Panc1 (cell line): Measurements from ENCODE around the gene GPRIN1. TPM values are rescaled to one million over a fixed set of nuclear protein-coding genes. Genes with fewer than 3 reads are reported as not detected.

ENCODE experiments used
- ATAC-seq: fragments of 200-7000 bp; cut with Tn5 transposase; 2 replicates; pipeline ENCODE4 v1.9.1; 2020; ENCODE audit warnings: mild to moderate bottlenecking, moderate library complexity
- BruUV-seq: library from RNA; stranded (reverse); fragments of 400-500 nt; replicated peaks from 2 replicates; lab custom pipeline; 2021; lab: Mats Ljungman, UMichigan
- CTCF ChIA-PET: fragments of 300-600 bp; sonication (Branson Sonifier 250); formaldehyde crosslinking; loops from one replicate; lab custom pipeline; 2022; ENCODE audit warnings: antibody characterized with exemption; lab: Charles Lee
- POLR2A ChIA-PET: fragments of 300-600 bp; sonication (Branson Sonifier 250); formaldehyde crosslinking; loops from one replicate; lab custom pipeline; 2022; ENCODE audit warnings: antibody characterized with exemption; lab: Charles Lee
- DNase-seq: peaks from one replicate; pipeline ENCODE4 v3.0.0-alpha.2; 2010; ENCODE audit warnings: low read depth, low spot score
- H3K27ac ChIP-seq: 2 replicates; pipeline ENCODE4 v1.5.1; 2011; ENCODE audit warnings: mild to moderate bottlenecking, low read length, inconsistent platforms
- H3K27me3 ChIP-seq: fragments of 200-500 bp; sonication (Bioruptor generic); 2 replicates; pipeline ENCODE4 v1.6.0; 2014; ENCODE audit warnings: low read length, inconsistent platforms; ENCODE audit not compliant: control insufficient read depth, insufficient read depth
- H3K36me3 ChIP-seq: fragments of 200-500 bp; sonication (Bioruptor generic); 2 replicates; pipeline ENCODE4 v1.5.1; 2014; ENCODE audit warnings: inconsistent platforms, mild to moderate bottlenecking, low read length, moderate library complexity; ENCODE audit not compliant: control insufficient read depth, insufficient read depth
- H3K4me1 ChIP-seq: 2 replicates; pipeline ENCODE4 v1.5.1; 2011; ENCODE audit warnings: inconsistent platforms, mild to moderate bottlenecking, low read length, moderate library complexity; ENCODE audit not compliant: control insufficient read depth, insufficient read depth
- H3K4me3 ChIP-seq, 2 experiments: 2 replicates each; pipeline ENCODE4 v1.5.1; 2011 to 2012; ENCODE audit warnings: low read depth in 2 of 2, low read length in 2 of 2, mild to moderate bottlenecking in 2 of 2, inconsistent platforms in 1 of 2, moderate library complexity in 1 of 2
- H3K9me3 ChIP-seq: fragments of 200-500 bp; sonication (Bioruptor generic); 2 replicates; pipeline ENCODE4 v1.5.1; 2014; ENCODE audit warnings: low read depth, mild to moderate bottlenecking, inconsistent platforms, low read length, moderate library complexity; ENCODE audit not compliant: control insufficient read depth, insufficient read depth
- POLR2AphosphoS5 ChIP-seq: IDR thresholded peaks from 2 replicates; pipeline ENCODE4 v1.6.1; 2012; ENCODE audit warnings: mild to moderate bottlenecking, low read depth, low read length, moderate library complexity
- REST ChIP-seq, 2 experiments: IDR thresholded peaks; 2 replicates each; pipeline ENCODE4 v1.6.1; 2011 to 2012; ENCODE audit warnings: low read depth in 2 of 2, control low read depth in 1 of 2, low read length in 1 of 2, mild to moderate bottlenecking in 1 of 2, moderate library complexity in 1 of 2; ENCODE audit not compliant: insufficient read depth in 1 of 2
- SIN3A ChIP-seq: IDR thresholded peaks from 2 replicates; pipeline ENCODE4 v1.6.1; 2012; ENCODE audit warnings: low read depth, mild to moderate bottlenecking, low read length, moderate library complexity, borderline replicate concordance; ENCODE audit not compliant: insufficient read depth
- TCF7L2 ChIP-seq: IDR thresholded peaks from 2 replicates; pipeline ENCODE4 v1.6.1; 2011; ENCODE audit warnings: mild to moderate bottlenecking, low read depth, low read length, inconsistent platforms
- in situ Hi-C: cut with HindIII; loops from 2 replicates; pipeline ENCODE4 v1.10.0; 2016; ENCODE audit warnings: low sequenced_read_pairs, low pct_unique_long_range_greater_than_20kb
- intact Hi-C: fragments of 100-400 bp; cut with micrococcal nuclease; formaldehyde crosslinking; loops from one replicate; pipeline ENCODE4 v1.10.0; 2022; ENCODE audit not compliant: unreplicated experiment
- total RNA-seq: library from RNA; stranded (reverse); gene quantifications from one replicate; pipeline ENCODE4 v1.2.1, GENCODE V29; 2021; ENCODE audit not compliant: unreplicated experiment
- TF ChIP-seq, protein P1 (sequence below): fragments of 450-650 bp; IDR thresholded peaks from 2 replicates; pipeline ENCODE4 v1.5.1; 2017; ENCODE audit warnings: mild to moderate bottlenecking

GPRIN1 gene
- total RNA-seq, 1 experiment from 2014 or later = 18.9 TPM

- no peak for ATAC-seq
- peaks cover 12% of the 10 kb centered on the region; the same call in 1 of the 2 replicates for H3K4me1 ChIP-seq
- CTCF ChIA-PET = no interaction called here
These were observed 1.5 kb upstream of the GPRIN1 start for GRCh38 chr5:176611435-176611834.

GRCh38 chr5:176610435-176610773 is 448 bp upstream of the GPRIN1 start:
- POLR2A ChIA-PET = no interaction called here
- DNase-seq (no peak), ATAC-seq (peak; percentile 43)
- no peaks in the 10 kb centered on the region for H3K36me3 ChIP-seq
- peak overlapping the region; percentile 67 to 68 for H3K4me3 ChIP-seq
- TF ChIP-seq TCF7L2 (no peak), REST (IDR thresholded peaks at IDR 0.05; ENCODE audit: insufficient read depth in 1 of 2, low read depth in 2 of 2, low read length in 1 of 2) (0 out of 4 replicates have a peak, but pooled peaks of 1 of the 2 experiments have one; percentile 67)
- CTCF ChIA-PET = no interaction called here
- H3K9me3 ChIP-seq = no peaks in the 10 kb centered on the region
- BruUV-seq = no TSS peak
- peak overlapping the region; percentile 60; the same call in 1 of the 2 replicates for H3K27ac ChIP-seq
- in situ Hi-C loops (no loop called here), intact Hi-C loops (no loop called here)
- peaks cover 12% of the 10 kb centered on the region; the same call in 1 of the 2 replicates for H3K4me1 ChIP-seq
- H3K27me3 ChIP-seq = no peaks in the 10 kb centered on the region

More at GRCh38 chr5:176611435-176611834, 1.5 kb upstream of the GPRIN1 start:
- in situ Hi-C loops (no loop called here), intact Hi-C loops (no loop called here)
- POLR2A ChIA-PET = no interaction called here
- BruUV-seq = no TSS peak
- TF ChIP-seq, protein P1, sequence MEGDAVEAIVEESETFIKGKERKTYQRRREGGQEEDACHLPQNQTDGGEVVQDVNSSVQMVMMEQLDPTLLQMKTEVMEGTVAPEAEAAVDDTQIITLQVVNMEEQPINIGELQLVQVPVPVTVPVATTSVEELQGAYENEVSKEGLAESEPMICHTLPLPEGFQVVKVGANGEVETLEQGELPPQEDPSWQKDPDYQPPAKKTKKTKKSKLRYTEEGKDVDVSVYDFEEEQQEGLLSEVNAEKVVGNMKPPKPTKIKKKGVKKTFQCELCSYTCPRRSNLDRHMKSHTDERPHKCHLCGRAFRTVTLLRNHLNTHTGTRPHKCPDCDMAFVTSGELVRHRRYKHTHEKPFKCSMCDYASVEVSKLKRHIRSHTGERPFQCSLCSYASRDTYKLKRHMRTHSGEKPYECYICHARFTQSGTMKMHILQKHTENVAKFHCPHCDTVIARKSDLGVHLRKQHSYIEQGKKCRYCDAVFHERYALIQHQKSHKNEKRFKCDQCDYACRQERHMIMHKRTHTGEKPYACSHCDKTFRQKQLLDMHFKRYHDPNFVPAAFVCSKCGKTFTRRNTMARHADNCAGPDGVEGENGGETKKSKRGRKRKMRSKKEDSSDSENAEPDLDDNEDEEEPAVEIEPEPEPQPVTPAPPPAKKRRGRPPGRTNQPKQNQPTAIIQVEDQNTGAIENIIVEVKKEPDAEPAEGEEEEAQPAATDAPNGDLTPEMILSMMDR = no peak
- TF ChIP-seq SIN3A (0 out of 2 replicates have a peak, but pooled peaks have one; percentile 51), POLR2AphosphoS5 (no peak), REST (IDR thresholded peaks at IDR 0.05; ENCODE audit: insufficient read depth in 1 of 2, low read depth in 2 of 2, low read length in 1 of 2) (peak; percentile 97 to 98)
- Histone ChIP-seq H3K9me3 (no peaks in the 10 kb centered on the region), H3K27ac (no peak overlapping the region), H3K4me3 (no peak overlapping the region), H3K36me3 (no peaks in the 10 kb centered on the region), H3K27me3 (no peaks in the 10 kb centered on the region)
- no peak for DNase-seq
